ENCODE data around the gene DAGLB.

DNA sequence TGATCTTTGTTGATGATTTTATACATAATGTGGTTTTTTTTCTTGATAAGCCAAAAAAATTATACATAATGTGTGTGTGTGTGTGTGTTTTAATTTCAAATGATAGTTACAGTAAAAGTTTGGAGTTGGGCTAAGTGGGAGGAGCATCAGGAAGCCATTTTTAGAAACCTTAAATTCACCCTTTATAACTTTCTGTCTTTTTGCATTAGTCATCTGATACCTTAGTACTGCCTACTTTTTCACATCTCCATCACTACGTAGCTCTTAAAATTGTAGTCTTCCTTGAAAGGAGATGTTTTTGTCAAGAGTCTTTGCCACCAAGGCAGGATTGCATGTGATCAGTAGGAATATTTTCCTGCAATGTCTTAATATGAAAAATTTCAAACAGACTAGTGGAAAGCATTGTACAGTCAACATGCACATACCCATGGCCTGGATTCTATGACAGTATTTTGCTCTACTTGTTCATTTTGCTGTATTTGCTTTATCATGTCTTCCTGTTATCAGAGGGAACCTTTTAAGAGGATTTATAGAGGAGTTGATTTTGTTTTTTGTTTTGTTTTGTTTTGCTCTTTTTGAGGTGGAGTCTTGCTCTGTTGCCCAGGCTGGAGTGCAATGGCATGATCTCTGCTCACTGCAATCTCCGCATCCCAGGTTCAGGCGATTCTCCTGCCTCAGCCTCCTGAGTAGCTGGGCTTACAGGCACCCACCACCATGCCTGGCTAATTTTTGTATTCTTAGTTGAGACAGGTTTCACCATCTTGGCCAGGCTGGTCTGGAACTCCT, 67.3 kb downstream of the DAGLB start:
- TF ChIP-seq EZH2 (IDR thresholded peaks at IDR 0.05; ENCODE audit: low read length) = no peak
- TF ChIP-seq, protein P1, sequence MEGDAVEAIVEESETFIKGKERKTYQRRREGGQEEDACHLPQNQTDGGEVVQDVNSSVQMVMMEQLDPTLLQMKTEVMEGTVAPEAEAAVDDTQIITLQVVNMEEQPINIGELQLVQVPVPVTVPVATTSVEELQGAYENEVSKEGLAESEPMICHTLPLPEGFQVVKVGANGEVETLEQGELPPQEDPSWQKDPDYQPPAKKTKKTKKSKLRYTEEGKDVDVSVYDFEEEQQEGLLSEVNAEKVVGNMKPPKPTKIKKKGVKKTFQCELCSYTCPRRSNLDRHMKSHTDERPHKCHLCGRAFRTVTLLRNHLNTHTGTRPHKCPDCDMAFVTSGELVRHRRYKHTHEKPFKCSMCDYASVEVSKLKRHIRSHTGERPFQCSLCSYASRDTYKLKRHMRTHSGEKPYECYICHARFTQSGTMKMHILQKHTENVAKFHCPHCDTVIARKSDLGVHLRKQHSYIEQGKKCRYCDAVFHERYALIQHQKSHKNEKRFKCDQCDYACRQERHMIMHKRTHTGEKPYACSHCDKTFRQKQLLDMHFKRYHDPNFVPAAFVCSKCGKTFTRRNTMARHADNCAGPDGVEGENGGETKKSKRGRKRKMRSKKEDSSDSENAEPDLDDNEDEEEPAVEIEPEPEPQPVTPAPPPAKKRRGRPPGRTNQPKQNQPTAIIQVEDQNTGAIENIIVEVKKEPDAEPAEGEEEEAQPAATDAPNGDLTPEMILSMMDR (optimal IDR thresholded peaks at IDR 0.05 in 1 of 3, IDR thresholded peaks at IDR 0.05 in 1 of 3, conservative IDR thresholded peaks at IDR 0.05 in 1 of 3; ENCODE audit: extremely low read depth in 1 of 3, insufficient read depth in 2 of 3, low read length in 3 of 3) = no peak
